GM12878 (cell line): ENCODE results near the gene ITGB2. TPM values are rescaled to one million over a fixed set of nuclear protein-coding genes. Genes with fewer than 3 reads are reported as not detected.

ENCODE experiments used
- ATAC-seq: fragments of 200-7000 bp; cut with Tn5 transposase; 3 replicates; pipeline ENCODE4 v1.9.1; 2020; ENCODE audit warnings: mild to moderate bottlenecking, moderate library complexity
- BruUV-seq: library from RNA; stranded (reverse); fragments of 400-500 nt; replicated peaks from 2 replicates; lab custom pipeline; 2021; lab: Mats Ljungman, UMichigan
- CTCF ChIA-PET: fragments of 300-600 bp; sonication (Branson Sonifier 250); formaldehyde crosslinking; extraction: SDS; loops from one replicate; lab custom pipeline; 2021; ENCODE audit warnings: inconsistent platforms; lab: Yijun Ruan, JAX
- POLR2A ChIA-PET: fragments of 350-600 bp; formaldehyde crosslinking; extraction: SDS; loops from one replicate; lab custom pipeline; 2021; ENCODE audit warnings: inconsistent platforms; lab: Charles Lee
- RAD21 ChIA-PET: fragments of 300-600 bp; sonication (Branson Sonifier 250); formaldehyde crosslinking; loops from one replicate; lab custom pipeline; 2023; ENCODE audit warnings: antibody characterized with exemption; ENCODE audit not compliant: unreplicated experiment; lab: Charles Lee
- SMC1A ChIA-PET: fragments of 300-600 bp; sonication (Branson Sonifier 250); formaldehyde crosslinking; loops from one replicate; lab custom pipeline; 2023; ENCODE audit not compliant: unreplicated experiment, uncharacterized antibody; lab: Charles Lee
- DNase-seq: peaks from one replicate; pipeline ENCODE4 v3.0.0-alpha.2; 2011; ENCODE audit warnings: low read depth, low spot score
- FAIRE-seq: peaks from 3 replicates; lab custom pipeline; 2011; peaks lifted over from hg19 to GRCh38; lab: Jason Lieb, UNC
- H2AFZ ChIP-seq: 2 replicates; pipeline ENCODE4 v1.6.0; 2011; ENCODE audit warnings: low read depth, low read length, control low read depth; ENCODE audit not compliant: control insufficient read depth
- H3K27ac ChIP-seq: 2 replicates; pipeline ENCODE4 v1.5.1; 2011; ENCODE audit warnings: control low read depth; ENCODE audit not compliant: control insufficient read depth, insufficient read depth
- H3K27me3 ChIP-seq, 2 experiments: replicated peaks in 1 of 2; 2 replicates each; pipeline versions ENCODE4 v1.6.0 to v1.6.1; 2011; ENCODE audit warnings: low read length in 1 of 2; ENCODE audit not compliant: control insufficient read depth in 2 of 2, insufficient read depth in 2 of 2
- H3K36me3 ChIP-seq, 2 experiments: 2 replicates each; pipeline ENCODE4 v1.5.1; 2011; ENCODE audit warnings: low read length in 1 of 2; ENCODE audit not compliant: control insufficient read depth in 2 of 2, insufficient read depth in 2 of 2
- H3K4me1 ChIP-seq: 2 replicates; pipeline ENCODE4 v1.6.1; 2011; ENCODE audit warnings: mild to moderate bottlenecking, low read length, moderate library complexity, mixed read lengths; ENCODE audit not compliant: control insufficient read depth, insufficient read depth
- H3K4me2 ChIP-seq: 2 replicates; pipeline ENCODE4 v1.6.0; 2011; ENCODE audit warnings: control low read depth; ENCODE audit not compliant: control insufficient read depth, insufficient read depth
- H3K4me3 ChIP-seq: fragments of 200-600 bp; sonication (generic); 2 replicates; pipeline ENCODE4 v1.5.1; 2016
- H3K79me2 ChIP-seq: 2 replicates; pipeline ENCODE4 v1.6.0; 2011; ENCODE audit warnings: low read length; ENCODE audit not compliant: control insufficient read depth, insufficient read depth
- H3K9ac ChIP-seq: 2 replicates; pipeline ENCODE4 v1.8.0; 2011; ENCODE audit warnings: low read length, control low read depth, mixed read lengths; ENCODE audit not compliant: control insufficient read depth, insufficient read depth
- H3K9me3 ChIP-seq: replicated peaks from 3 replicates; pipeline ENCODE4 v1.5.1; 2011; ENCODE audit warnings: mild to moderate bottlenecking, low read length; ENCODE audit not compliant: control insufficient read depth, insufficient read depth
- H4K20me1 ChIP-seq: 2 replicates; pipeline ENCODE4 v1.6.0; 2011; ENCODE audit not compliant: control insufficient read depth, insufficient read depth
- RBBP5 ChIP-seq: fragments of 200-600 bp; sonication (generic); conservative IDR thresholded peaks from 2 replicates; pipeline ENCODE4 v1.6.1; 2016
- SIX5 ChIP-seq: IDR thresholded peaks from 2 replicates; pipeline ENCODE4 v1.6.1; 2011; ENCODE audit warnings: mild to moderate bottlenecking, low read depth, low read length, moderate library complexity; ENCODE audit not compliant: severe bottlenecking
- ZNF687 ChIP-seq: fragments of 450-650 bp; IDR thresholded peaks from 2 replicates; pipeline ENCODE4 v1.6.1; 2017; ENCODE audit warnings: mild to moderate bottlenecking, moderate library complexity
- WGBS: methylation state at CpG from one replicate; pipeline ENCODE4 v1.1.6; 2016; ENCODE audit warnings: low lambda C conversion rate; ENCODE audit not compliant: insufficient replicate concordance, insufficient coverage; ENCODE audit errors: missing lambda C conversion rate; 5-methylcytosine and 5-hydroxymethylcytosine counted together
- in situ Hi-C: fragments of 300-500 bp; cut with MboI; formaldehyde crosslinking; loops from 9 replicates; pipeline ENCODE4 v1.14.3; 2018; ENCODE audit warnings: mixed read lengths
- intact Hi-C: fragments of 100-400 bp; cut with micrococcal nuclease; formaldehyde crosslinking; loops from one replicate; pipeline ENCODE4 v1.14.2; 2022; ENCODE audit not compliant: unreplicated experiment
- polyA plus RNA-seq, 11 experiments: library from polyadenylated mRNA; depleted of rRNA in 4 of 11; unstranded in 6 of 11; stranded (reverse) in 5 of 11; fragments of >200 nt; fragmentation: Nextera tagmentation in 4 of 11; fragmentation: Illumina TruSeq in 1 of 11; extraction: Ambion mirVana in 4 of 11; extraction: Trizol in 1 of 11; gene quantifications; 1 replicate in 1 of 11; 2 replicates in 10 of 11; pipeline versions ENCODE4 v1.2.1 to v1.2.3, GENCODE V29; 2011 to 2016; ENCODE audit warnings: inconsistent platforms in 2 of 11, missing spikeins in 2 of 11, low read depth in 1 of 11
- total RNA-seq, 4 experiments: library from RNA; depleted of rRNA in 3 of 4; stranded (reverse); fragments of >200 nt in 3 of 4; fragmentation: Illumina TruSeq in 1 of 4; extraction: Trizol in 1 of 4; gene quantifications; 2 replicates each; pipeline versions ENCODE4 v1.2.1 to v1.2.3, GENCODE V29; 2013 to 2021
- TF ChIP-seq, protein P1 (sequence below): fragments of 450-650 bp; IDR thresholded peaks from 2 replicates; pipeline ENCODE4 v1.6.1; 2018; ENCODE audit warnings: borderline replicate concordance, mild to moderate bottlenecking; ENCODE audit not compliant: partially characterized antibody

Gene ITGB2
- total and polyA plus RNA-seq, 10 of the 15 experiments (the other 5 are each of a cell fraction or from before 2014, with no cell fraction given): 8.0 to 172 (median 58.9) TPM

- POLR2A ChIA-PET: no interaction called here
- ATAC-seq: no peak
- H3K4me3 ChIP-seq: no peak overlapping the region
- CTCF ChIA-PET: interaction anchor here (1.8 kb wide), 1 partner anchor 62 kb away, joined by 5 read pairs; no protein-coding TSS in a partner anchor
- H4K20me1 ChIP-seq: no peaks in the 10 kb centered on the region
- BruUV-seq: no TSS peak
- no peaks in the 10 kb centered on the region for H3K9me3 ChIP-seq
- WGBS: 90% methylated on average over 31 of the region's 31 CpGs
- RAD21 ChIA-PET: interaction anchor here (0.7 kb wide), 1 partner anchor 76 kb away, joined by 3 read pairs; no protein-coding TSS in a partner anchor
- H3K9ac ChIP-seq: no peak overlapping the region
- peaks cover 13 to 38% of the 10 kb centered on the region in 2 experiments; a peak in 3 of 4 replicates for H3K36me3 ChIP-seq
- TF ChIP-seq SIX5: no peak
- H3K79me2 ChIP-seq: no peaks in the 10 kb centered on the region
- no peak overlapping the region for H2AFZ ChIP-seq
- SMC1A ChIA-PET: no interaction called here
- H3K27me3 ChIP-seq: no peaks in the 10 kb centered on the region
- no peak overlapping the region for H3K4me2 ChIP-seq
- no peak for DNase-seq
- in situ Hi-C loops: no loop called here
- no peak overlapping the region for H3K27ac ChIP-seq
- FAIRE-seq: no peak
- intact Hi-C loops: no loop called here
- H3K4me1 ChIP-seq: no peaks in the 10 kb centered on the region
Measured at GRCh38 chr21:44854664-44855446, 65.8 kb downstream of the ITGB2 start.

DNA sequence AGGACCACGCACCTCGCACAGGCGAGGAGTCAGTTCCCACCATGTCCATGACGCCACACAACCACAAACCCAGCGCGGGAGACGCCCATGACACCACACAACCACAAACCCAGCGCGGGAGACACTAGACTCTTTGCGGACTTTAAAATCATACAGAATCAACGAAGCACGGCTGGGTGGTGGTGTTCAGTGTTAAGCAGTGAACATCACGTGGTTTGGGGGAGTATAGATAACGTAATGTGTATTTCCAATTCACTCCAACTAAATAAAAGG, 66.4 kb downstream of the ITGB2 start:
- H2AFZ ChIP-seq: no peak overlapping the region
- no peak overlapping the region for H3K9ac ChIP-seq
- H3K4me2 ChIP-seq: no peak overlapping the region
- H3K27ac ChIP-seq: no peak overlapping the region
- no peaks in the 10 kb centered on the region for H3K4me1 ChIP-seq
- no TSS peak for BruUV-seq
- FAIRE-seq (no peak), ATAC-seq (no peak), DNase-seq (no peak)
- no peak overlapping the region for H3K4me3 ChIP-seq
- SMC1A ChIA-PET: no interaction called here
- H3K9me3 ChIP-seq: no peaks in the 10 kb centered on the region
- intact Hi-C loops (no loop called here), in situ Hi-C loops (no loop called here)
- POLR2A ChIA-PET: no interaction called here
- TF ChIP-seq RBBP5 (no peak), ZNF687 (no peak)
- TF ChIP-seq, protein P1, sequence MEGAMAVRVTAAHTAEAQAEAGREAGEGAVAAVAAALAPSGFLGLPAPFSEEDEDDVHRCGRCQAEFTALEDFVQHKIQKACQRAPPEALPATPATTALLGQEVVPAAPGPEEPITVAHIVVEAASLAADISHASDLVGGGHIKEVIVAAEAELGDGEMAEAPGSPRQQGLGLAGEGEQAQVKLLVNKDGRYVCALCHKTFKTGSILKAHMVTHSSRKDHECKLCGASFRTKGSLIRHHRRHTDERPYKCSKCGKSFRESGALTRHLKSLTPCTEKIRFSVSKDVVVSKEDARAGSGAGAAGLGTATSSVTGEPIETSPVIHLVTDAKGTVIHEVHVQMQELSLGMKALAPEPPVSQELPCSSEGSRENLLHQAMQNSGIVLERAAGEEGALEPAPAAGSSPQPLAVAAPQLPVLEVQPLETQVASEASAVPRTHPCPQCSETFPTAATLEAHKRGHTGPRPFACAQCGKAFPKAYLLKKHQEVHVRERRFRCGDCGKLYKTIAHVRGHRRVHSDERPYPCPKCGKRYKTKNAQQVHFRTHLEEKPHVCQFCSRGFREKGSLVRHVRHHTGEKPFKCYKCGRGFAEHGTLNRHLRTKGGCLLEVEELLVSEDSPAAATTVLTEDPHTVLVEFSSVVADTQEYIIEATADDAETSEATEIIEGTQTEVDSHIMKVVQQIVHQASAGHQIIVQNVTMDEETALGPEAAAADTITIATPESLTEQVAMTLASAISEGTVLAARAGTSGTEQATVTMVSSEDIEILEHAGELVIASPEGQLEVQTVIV: no peak
- WGBS: 95% methylated on average over 14 of the region's 14 CpGs
- peaks cover 13 to 37% of the 10 kb centered on the region in 2 experiments; a peak in 3 of 4 replicates for H3K36me3 ChIP-seq
- RAD21 ChIA-PET: no interaction called here
- no peaks in the 10 kb centered on the region for H4K20me1 ChIP-seq
- H3K27me3 ChIP-seq: no peaks in the 10 kb centered on the region
- CTCF ChIA-PET: no interaction called here
- H3K79me2 ChIP-seq: no peaks in the 10 kb centered on the region
